Stimulated activated CD4-positive, alpha-beta T cell treated with anti-CD3 and anti-CD28 coated beads, Interleukin-1b, Interleukin-23, amount 100 ng/mL, for 24 hours (primary cell): ENCODE results near the gene LPGAT1.

Source experiments
- DNase-seq, 4 experiments: peaks; one replicate each; pipeline ENCODE4 v3.0.0-alpha.2; 2020; ENCODE audit warnings: low read depth in 4 of 4, low spot score in 1 of 4

Gene LPGAT1

GRCh38 chr1:211775170-211775569 is 55.4 kb downstream of the LPGAT1 start:
- DNase-seq, result no peak

GRCh38 chr1:211764701-211765100 is 65.9 kb downstream of the LPGAT1 start:
- DNase-seq, result no peak

DNA sequence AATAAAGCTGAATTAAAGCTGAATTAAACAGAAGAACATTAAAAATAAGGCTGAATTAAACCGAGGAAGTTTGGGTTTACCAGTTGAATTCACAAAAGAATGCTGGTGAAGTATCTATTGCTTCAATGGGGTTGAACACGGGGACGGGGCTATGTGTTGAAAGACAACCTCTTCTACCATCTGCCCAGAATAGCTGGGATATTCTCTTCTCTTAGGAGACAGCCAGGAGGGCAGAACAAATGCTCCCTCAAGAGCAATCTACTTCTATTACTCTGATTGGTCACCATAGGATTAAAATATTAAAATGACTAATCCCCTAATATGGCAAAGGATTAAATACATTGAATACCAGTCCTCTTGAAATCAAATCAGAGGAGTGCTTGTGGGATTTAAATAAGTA is 68.4 kb downstream of the LPGAT1 start:
- no peak for DNase-seq

DNA sequence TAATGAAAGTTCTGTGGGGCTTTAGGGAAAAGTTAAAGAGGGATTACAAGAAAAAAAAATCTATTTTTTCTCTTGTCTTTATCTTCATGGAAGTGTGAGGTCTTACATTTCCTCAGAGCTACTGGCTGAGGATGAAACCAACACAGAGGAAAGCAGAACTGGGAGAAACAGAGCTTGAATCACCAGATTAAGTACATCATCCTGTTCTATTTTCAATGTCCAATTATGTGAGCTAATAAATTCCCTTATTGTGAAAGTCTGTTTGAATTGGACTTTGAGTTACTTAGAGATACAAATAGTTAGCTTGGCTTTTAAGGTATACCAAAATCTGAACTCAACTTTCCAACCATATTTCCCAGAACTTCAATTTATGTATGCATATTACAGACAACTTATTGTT is 69.2 kb downstream of the LPGAT1 start:
- no peak for DNase-seq

- no peak for DNase-seq
Observed at GRCh38 chr1:211756471-211757020, 74.0 kb downstream of the LPGAT1 start.

- DNase-seq, result no peak
Observed at GRCh38 chr1:211753649-211754251, 76.8 kb downstream of the LPGAT1 start.

DNA sequence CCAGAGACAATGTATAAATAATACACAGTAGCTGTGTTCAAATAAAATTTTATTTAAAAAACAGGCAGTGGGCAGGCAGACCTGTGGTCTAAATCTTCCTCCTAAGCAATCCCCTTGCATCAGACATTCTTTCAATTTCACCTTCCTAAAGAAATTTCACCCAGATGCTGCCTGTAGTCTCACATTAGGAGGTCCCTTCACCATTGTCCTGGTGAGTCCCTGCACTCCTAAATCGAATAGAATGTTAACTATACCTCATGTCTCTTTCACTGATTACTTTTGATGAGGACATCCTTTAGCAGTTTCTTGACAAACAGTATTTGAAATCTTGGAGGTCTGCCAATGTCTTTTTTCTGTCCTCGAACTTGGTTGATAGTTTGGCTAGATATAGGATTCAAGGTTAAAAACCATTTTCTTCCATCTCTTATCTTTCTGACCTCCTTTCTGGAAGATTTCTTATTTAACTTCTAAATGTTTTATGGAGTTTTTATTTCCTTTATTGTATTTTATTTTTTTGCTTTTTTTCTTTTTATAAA is 77.5 kb downstream of the LPGAT1 start:
- no peak for DNase-seq

DNA sequence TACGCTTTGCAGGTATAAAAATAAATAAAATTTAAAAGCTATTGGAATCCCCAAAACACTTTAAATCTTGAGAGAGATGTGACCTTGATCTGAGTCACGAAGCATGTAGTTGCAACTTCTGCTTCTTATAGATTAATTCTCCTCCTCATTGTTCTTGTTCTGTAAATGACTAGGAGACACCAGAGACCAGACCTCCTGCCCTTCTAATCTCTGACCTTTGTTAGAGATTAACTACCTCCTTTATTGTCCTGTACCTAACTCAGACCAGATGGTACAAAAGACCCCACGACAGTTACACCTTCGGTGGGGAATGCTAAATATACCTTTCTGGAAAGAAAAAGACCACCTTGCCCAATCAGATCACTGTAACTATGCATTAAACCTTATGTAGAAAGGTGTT is 78.2 kb downstream of the LPGAT1 start:
- DNase-seq, result no peak

- no peak for DNase-seq
Observed at GRCh38 chr1:211751438-211751837, 79.1 kb downstream of the LPGAT1 start.

DNA sequence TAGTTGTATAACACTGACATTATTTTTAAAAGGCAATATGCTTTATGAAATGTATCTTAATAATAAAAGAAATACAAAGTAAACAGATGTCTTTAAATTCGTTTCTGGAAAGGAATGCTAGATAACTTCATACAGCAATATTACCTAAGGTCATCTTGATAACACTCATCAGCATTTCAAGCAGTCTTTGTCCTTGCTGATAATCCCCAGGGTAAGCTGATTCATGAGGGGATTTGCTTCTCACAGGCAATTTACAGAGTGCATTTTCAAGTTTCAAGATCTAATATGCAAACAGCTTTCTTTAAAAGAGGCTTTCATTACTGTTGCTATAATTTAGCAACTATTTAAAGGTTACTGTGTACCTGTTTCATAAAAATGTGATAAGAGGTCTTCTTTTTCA is 80.0 kb downstream of the LPGAT1 start:
- DNase-seq, result no peak

GRCh38 chr1:211749251-211749650 is 81.3 kb downstream of the LPGAT1 start:
- DNase-seq, result no peak

DNA sequence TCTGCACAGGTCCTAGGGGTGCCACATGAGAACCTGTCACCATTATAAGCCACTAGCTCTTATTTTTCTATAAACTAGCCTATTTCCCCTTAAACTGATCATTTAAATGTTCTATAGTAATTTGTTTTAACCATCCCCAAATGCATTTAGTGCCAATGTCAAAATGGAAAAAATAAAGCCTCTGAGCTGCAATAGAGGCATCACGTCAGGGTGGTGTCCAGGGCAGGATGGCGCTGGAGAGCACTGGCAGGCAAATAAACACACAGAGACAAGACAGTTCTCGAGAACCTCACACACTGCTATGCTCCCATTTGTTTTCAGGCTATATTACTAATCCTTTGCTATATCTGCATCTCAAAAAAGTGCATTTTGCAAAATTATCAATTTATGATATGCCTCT is 81.8 kb downstream of the LPGAT1 start:
- DNase-seq, result no peak

DNA sequence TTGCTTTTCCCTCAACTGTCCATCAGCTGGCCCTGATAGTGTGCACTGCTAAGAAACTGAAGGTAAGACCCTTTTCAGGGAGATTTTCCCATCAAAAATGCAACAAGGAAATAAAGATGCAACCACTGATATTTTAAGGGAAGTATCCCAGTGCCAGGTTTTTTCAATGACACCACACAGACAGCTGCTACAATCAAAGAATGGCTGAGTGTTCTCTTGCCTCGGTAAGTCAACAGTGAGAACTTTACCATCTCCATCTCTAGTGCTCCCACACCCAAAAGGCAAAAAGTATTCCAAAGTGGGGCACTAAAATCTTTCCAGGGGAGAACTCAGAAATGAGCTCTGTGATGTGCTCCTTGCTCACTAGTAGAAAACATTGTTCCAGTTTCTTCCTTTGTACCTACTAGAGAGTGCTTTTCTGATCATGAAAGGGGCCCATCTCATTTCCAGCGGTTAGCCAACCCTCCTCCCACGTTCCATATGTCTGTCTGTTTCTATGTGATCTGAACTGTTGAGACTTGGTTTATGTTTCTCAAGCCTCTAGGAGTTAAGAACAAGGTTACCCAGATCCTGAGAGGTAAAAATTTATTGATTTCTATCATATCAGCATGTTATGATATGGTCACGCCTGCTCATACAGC is 87.6 kb downstream of the LPGAT1 start:
- no peak for DNase-seq

- DNase-seq, result no peak
Observed at GRCh38 chr1:211742272-211742671, 88.3 kb downstream of the LPGAT1 start.

DNA sequence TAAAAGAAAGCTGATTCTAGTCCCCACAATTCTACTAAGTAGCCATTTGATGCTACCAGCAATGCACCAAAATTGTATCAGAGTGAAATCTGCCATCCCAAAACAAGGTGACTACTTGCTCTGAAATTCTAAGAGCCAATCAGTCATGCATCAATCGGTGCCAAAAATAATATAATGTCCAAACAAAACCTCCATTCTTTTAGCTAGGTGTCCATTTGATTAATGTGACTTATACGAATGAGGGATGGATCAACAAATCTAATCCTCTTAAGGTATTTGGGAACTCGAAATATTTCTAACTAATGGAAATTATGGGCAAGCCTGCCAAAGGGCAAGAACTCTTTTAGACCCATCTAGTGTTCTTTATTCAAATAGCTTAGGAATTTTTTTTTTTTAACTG is 88.8 kb downstream of the LPGAT1 start:
- no peak for DNase-seq

DNA sequence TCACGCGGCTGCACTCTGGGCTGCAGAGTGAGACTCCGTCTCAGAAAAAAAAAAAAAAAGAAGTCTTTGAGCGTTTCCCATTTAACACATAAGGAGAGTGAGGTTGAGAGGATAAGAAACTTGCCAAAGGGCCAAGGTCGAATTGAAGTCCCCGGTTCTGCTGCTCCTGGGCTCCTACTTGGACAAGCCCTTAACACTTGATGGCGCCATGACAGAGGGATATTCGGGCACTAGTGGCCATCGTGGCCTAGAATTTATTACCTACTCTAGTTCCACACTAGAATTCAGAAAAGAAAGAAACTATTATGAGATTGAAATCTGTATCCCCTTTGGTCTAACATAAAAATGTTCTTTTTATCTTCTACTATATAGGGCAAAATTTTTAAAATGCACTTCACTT is 89.4 kb downstream of the LPGAT1 start:
- DNase-seq, result no peak

DNA sequence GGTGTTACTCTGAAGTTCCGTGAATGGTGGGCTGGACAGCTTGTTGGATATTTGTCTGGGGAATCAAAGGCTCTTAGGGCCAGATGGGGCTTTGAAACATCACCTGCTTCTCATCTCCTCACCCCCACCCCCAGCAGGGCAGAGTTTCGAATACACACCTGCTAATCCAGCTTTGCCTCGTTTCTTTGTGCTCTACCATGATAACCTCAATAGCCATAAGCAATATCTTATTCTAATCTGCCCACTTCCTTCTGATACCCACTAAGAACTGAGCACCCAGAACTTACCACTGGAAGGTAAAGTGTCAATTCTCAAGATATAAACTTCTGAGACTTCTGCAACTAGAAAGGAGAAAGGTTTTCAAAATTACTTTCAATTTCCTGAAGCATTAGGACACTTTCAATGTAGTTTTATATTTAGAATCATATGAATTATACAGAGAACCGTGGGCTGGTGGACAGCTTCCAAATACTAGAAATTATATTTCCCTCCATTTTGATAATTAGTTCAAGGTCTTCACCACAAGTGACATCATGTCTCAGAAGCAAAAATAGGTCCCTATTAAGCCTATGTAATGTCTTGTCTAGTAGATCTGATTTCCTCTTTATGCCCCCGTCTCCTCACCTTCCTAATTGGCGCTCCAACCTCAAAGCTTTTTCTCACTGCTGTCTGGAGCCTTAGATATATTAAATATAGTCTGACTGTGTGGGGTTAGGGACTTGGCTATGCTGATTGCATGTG is 90.7 kb downstream of the LPGAT1 start:
- no peak for DNase-seq

DNA sequence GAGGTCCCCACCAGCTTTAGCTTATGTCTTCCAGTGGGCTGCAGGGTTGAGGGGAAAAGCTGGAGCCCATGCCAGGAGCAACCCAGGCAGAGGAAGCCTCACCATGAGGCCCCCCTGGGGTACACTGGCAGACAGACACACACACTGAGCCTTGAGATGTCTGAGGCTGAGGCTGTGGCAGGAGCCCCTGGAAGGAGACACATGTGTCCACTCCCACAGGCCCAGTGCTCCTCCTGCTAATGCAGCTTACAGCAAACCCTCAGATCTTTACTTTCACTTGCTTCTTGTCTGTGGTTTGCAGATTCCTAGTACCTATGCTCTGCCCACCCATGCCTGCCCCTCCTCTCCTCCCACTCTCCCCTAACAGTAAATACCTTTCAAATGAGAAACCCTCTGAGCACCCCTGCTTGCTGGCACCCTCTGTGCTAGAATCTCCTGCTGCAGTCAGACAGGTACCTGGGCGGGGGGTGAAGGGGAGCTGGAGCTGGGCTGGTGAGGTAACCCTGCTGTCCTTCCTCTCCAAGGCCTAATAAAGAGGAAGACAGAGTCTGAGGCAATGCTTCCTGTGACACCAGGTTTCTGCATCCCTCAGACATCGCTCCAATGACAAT is 91.8 kb downstream of the LPGAT1 start:
- no peak for DNase-seq

GRCh38 chr1:211738096-211738690 is 92.4 kb downstream of the LPGAT1 start:
- DNase-seq, result no peak

GRCh38 chr1:211737115-211738035 is 93.2 kb downstream of the LPGAT1 start:
- no peak for DNase-seq
